ENCODE results near the gene PLEKHG5.
"Not testable (repeated sequence)": the region's sequence is repeated elsewhere in the genome, so short reads cannot be mapped to it uniquely, and the experiment has no call there.

PLEKHG5 gene

GRCh38 chr1:6461538-6462411 is 29.7 kb downstream of the PLEKHG5 start:
- no peak for DNase-seq

DNA sequence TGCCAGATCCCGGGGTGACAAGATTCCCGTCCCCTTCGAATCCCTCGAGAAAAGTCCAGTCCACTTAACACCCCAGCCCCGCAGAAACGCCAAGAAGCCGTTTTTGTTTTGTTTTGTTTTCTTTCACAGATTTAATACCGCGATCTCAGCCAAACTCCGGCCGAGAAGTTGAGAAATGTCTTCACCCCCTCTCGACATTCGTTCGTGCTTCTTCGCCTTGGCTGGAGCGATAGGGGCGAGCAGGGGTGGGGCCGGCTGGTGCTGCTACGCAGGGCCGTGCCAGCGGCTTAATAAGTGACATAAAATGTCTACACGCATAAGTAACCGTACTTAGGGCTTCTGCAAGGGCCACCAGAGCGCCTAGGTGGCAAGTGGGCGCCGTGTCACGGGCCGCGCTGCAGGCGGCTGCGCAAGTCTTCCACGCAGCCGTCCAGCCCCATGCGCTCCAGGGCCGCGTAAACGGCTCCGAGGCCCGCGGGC is 30.4 kb downstream of the PLEKHG5 start:
- no peak for DNase-seq

DNA sequence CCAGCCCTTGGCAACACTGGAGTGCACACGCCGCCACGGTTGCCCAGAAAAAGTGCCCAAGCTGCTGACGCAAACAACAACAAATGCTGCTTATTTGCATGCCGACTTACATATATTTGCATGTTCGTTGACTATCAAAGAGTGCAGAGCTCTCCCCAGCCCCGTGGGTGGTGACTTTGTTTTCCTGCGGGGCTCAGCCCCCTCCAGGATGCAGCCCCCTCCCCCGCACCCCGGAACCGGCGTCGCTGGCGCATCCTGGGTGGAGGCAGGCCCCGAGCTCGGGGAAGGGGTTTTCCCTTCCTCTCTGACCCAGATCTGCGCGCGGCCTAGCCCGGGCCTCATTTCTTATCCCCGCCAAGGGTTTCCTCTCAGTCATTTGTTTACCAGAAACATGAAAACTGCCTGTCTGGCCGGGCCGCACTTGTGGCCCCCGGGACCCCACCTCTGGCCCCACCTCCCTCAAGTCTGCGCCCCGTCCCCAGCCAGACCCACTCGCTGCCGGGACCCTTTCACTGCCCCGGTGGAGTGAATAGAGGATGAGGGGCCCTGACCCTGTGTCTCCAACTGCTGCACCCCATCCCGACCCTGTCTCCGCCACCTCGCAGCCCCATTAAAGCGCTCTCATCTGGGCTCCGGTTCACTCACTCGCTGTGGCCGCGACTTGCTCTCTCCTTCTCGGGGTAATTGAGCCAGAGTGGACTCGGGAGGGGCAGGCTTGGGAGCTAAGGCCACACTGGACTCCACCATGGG is 31.0 kb downstream of the PLEKHG5 start:
- peak; percentile 91 for DNase-seq

- DNase-seq, result peak; percentile 53
These were observed 31.6 kb downstream of the PLEKHG5 start for GRCh38 chr1:6459850-6460265.

DNA sequence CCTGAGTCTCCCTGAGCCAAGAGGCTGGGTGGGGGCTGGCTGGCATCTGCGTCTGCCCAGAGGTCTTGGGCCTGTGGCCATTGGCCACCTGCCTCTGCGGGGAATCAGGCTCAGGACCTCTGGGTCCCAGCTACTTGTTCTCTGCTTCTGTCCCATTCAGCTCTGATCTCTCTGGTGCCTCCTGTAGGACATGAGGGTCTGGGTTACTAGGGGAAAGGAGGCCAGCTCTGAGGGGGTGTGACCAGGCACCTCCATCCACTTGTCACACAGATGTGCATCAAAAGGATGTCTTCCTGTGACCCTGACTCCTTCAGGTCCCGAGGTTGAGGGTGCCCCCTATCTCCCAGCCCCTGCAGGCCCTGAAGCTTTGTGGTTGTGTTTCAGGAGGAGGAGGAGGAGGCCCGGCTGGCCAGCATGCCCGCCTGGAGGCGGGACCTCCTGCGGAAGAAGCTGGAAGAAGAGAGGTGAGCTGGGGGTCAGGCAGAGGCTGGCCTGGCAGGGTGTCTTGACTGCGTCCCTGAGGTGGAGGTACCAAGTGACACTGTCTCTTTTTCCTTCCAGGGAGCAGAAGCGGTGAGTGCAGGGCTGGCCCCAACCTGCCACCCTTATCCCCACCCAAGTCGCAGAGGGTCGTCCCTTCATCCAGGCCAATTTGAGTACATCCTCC is 34.5 kb downstream of the PLEKHG5 start:
- DNase-seq, result no peak

DNA sequence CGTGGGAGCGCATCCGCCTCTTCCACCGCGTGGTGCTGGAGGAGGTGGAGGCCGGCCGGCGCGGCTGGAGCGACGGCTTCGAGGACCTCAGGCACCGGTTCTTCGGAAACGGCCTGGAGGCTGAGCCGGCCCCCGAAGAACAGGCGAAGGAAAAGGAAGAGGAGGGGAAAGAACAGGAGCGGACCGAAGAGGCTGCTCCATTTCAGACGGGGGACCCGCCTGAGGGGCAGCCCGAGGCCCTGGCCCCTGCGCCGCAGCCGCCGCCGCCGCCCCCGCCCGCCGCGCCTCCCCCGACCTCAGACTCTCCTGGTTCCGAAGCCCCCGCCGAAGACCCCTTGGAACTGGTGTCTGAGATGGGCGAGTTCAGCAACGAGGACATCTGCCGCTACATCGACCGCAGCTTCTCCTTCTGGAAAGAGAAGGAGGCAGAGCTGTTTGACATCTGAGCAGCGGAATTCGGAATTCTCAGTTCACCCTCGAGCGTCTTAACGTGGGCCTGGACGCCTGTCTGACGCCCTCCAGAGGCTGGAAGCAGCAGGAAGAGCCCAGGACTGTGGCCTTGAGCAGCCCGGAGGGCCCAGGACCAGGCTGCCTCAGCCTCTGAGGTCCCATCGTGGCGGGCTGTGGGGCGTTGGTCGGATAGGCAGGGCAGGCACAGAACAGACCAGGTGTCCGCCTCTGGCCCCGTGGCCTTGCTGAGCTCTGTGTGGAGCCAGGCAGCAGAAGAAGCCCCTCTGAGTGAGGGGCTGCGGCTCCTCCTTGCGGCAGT is 35.5 kb downstream of the PLEKHG5 start:
- DNase-seq, result not testable (repeated sequence)

DNA sequence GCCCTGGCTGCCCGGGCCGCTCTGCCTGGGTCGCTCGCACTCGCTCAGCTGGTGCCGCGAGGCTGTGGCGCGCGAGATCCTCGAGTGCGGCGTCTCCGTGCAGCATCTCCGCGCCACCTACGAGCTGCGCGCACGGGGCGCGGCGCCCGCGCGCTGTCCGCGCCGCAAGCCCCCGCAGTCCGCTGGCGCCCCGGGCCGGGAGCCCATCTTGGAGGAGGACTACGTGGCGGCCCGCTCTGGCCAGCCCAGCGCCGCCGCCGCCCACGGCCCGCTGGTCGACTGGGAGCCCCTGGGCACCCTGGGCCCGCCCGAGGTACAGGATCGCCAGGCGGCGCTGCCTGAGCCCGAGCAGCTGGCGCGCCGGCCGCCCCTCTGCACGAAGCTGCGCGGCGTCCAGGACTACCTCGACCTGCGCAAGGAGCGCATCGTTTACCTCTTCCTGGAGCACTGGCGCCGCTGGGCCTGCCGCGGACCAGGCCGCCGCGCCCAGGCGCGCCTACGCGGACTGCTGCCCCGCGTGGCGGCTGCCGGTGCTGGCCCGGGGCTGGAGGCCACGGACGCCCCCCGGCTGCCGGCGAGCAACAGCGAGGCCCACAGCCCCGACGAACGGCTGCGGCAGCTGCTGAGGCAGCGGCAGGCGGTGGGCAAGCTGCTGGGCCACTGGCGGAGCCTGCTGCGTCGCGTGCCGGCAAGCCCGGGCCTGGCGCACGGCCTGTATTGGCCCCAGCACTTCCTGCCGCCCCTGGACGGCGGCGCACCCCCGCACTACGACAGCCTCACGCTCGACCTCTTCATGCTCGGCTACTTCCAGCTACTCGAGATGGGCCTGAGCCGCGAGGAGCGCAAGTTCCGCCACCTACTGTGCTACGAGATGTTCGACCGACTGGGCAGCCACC is 36.4 kb downstream of the PLEKHG5 start:
- DNase-seq, result no peak

DNA sequence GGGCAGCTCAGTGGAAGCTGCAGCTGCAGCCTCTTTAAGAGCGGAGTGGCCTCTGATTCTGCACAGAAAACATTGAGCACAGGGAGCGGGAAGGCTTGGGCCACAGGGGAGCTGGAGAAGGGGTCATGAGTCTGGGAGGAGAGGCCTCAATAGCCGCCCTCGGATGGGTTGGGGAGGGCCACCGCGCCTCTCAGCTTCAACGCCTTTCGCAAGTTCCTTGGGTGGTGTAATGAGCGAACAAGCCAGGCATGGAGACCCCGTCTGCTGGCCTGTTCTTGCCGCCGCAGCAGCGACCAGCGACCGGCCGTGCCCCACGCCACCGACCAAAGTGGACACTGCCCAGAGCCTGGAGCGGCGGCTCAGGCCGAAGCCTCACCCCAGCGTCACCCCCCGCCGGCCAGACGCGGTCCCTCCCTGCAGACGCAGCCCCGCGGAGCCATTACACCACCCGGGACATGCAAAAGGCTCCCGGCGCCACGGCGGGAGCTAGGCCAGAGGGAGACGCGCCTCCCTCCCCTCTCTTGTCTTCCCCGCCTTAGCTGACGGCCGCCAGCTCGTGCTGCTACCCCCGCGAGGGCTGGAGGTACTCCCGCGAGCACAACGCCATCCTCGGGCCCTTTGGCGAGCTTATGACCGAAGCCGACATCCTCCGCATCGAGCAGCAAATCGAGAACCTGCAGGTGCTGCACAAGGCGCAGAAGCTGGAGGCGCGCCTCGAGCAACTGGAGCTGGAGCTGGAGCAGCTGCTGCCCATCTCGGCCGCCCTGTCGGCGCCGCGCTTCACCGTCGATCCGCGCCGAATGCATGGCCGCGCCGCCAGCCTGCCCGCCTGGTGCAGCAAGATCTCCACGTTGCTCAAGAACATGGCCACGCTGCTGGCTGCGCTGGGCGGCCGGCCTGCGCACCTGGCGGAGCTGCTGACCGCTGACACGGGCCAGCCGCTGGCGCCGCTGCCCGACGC is 37.3 kb downstream of the PLEKHG5 start:
- DNase-seq, result not testable (repeated sequence)

GRCh38 chr1:6450943-6451373 is 40.5 kb downstream of the PLEKHG5 start:
- no peak for DNase-seq

GRCh38 chr1:6450486-6450885 is 41.0 kb downstream of the PLEKHG5 start:
- not testable (repeated sequence) for DNase-seq

DNA sequence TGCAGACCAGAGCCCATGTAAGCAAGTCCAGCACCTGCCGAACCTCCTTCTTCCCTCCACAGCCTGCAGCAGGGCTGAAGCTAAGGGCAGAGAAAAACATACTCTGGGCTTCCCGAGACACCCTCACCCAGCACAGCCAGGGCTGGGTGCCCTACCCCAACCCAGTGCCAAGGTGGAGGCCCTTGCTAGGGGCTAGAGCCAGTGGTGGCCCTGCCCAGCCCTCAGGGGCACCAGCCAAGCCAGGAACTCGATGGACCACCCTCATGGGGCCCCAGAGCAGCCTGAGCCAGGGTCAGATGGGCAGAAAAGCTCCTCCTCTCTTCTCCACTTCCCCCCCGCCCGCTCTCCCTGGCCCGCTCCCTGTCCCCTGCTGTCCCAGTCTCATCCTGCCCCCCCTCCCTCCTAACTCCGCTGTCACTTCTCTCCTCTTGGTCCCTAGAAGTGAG is 41.4 kb downstream of the PLEKHG5 start:
- DNase-seq, result no peak

DNA sequence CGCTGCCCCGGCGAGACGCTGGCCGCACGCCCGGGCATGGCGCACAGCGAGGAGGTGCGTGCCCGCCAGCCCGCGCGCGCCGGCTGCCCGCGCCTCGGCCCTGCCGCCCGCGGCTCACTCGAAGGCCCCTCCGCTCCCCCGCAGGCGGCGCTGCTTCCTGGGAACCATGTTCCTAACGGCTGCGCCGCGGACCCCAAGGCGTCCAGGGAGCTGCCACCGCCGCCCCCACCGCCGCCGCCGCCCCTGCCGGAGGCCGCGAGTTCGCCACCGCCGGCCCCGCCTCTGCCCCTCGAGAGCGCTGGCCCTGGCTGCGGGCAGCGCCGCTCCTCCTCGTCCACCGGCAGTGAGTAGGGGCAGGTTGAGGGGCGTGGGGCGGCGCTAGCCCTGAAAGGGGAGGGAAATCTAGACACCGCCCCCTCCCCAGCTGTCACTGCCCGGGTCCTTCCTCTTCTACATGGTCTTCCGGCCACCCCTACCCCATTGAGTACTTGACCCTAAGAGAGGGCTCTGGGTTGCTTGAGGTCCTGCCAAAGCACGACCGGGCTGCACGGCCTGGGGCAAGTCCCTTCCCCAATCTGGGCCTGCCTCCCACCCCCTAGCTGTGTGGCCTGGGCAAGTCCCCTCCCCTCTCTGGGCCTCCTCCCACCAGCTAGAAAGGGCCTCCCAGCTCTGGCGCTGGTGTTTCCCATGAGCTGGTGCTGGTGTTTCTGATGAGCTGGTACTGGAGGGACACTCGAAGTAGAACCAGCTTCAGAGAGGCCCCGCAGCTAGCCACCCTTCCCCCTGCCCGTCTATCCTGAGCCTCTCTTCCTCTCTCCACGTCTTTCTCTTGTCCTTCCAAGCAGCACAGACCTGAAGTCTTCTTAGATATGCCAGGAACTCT is 42.5 kb downstream of the PLEKHG5 start:
- no peak for DNase-seq

DNA sequence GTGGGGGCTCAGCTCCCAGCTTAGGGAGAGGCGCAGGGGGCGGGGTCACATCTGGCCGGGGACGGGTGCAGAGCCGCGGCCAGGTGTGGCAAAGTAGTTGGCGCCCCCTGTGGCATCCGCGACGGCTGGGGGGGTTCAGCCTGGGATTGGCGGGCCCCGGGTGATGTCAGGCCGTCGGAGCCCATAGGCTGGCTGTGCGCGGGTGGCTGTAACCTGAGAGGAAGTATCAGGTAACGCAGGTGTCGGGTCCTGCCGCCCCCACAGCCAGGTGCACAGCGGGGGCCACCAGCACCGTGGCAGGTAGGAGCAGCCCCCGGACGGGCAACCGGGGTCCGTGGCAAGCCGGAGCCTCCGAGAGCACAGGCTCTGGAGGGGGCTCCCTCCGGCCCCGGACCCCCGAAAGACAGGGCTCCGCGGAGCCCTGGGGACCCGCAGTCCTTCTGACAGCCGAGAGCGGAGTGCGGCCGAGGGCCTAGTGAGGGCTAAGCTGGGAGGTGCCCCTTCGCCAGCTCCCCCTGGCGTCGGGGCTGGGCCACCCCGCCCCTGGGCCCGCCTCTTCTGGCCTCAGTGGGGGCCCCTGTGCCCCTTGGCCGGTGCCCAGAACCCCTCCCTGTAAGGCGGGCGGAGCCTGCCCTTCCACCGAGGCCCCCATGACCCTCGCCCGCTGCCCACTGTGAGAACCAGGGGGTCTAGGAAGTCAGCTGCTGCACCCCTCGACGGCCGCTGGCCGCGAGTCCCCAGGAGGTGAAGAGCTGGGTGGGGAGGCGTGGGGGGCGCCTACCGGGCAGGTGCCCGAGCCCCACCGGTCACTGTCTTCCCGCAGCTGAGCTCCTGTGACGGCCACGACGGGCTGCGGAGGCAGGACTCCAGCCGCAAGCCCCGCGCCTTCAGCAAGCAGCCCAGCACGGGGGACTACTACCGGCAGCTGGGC is 43.4 kb downstream of the PLEKHG5 start:
- DNase-seq, result peak; percentile 59

DNA sequence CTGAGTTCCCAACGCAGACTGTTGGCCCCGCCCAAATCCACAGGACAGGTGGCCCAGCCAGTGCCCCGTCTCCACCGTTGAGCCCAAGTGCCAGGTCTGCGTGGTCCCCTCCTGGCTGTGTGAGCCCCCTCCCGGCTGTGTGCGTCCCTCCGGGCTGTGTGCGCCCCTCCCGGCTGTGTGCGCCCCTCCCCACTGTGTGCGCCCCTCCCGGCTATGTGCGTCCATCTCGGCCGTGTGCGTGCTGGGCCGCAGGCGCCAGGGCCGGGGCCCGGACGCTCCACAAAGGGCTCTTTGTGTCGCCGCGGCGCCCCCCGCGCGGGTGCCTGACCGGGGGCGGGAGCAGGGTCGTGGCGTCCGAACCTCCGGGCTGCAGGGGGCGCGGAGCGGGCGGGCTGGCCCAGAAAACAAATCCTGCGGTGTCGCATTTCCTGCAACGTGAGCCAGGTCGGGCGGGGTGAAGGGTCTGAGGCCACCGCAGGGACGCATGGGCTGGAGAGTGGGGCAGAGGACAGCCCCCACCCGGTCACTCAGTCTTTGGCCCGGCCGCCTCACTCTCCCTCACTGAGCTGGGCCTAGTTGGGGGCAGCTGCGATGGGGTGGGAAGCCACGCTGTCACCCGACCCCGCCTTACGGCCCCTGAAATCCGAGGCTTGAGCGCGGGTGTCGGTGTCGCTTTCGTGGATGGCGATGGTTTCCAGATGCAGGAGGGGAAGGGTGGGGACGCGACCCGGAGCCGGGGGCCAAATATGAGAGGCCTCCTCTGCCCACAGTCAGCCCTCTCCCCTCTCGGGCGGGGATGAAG is 44.2 kb downstream of the PLEKHG5 start:
- no peak for DNase-seq

DNA sequence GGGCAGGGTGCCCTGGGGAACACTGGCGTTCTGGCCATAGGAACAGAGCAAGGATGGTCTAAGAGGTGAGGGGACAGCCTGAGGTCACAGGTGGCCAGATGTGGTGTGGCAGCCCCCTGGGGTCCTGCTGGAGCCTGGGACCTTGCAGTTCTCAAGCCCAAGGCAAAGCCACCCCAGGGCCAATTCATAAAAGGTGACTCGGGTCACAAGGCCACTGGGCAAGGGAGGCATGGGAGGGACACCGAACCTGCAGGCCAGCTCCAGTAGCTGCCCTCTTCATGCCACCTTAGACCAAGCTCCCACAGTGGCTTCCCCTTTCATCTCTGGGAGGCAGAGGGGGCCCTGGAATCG is 44.8 kb downstream of the PLEKHG5 start:
- no peak for DNase-seq

DNA sequence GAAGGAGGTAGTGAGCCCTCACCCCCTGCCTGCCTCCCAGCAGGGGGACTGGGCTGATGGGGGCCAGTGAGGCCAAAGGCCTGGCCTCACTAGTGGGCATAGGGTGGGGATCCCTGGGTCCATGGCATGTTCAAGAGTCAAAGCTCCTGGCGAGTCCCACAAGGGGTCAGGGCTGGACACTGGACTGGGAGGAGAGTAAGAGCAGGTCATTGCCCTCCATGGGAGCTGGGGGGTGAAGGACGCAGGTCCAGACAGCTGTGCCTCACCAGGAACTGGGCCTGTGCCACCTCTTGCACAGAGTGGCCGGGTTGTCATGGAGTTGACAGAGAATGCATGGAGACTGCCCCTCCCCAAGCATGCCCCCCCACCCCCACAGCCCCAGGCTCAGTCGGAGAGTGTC is 45.5 kb downstream of the PLEKHG5 start:
- DNase-seq, result not testable (repeated sequence)

All from activated CD8-positive, alpha-beta memory T cell treated with anti-CD3 and anti-CD28 coated beads, Interleukin-2, amount 50 U/mL, for 4 hours (primary cell).